ENCODE data around the gene PTGES2.
A peak's percentile ranks its signal among the peaks of the same experiment; 100 is the strongest.
"Not testable (repeated sequence)": the region's sequence is repeated elsewhere in the genome, so short reads cannot be mapped to it uniquely, and the experiment has no call there.

PTGES2 gene

DNA sequence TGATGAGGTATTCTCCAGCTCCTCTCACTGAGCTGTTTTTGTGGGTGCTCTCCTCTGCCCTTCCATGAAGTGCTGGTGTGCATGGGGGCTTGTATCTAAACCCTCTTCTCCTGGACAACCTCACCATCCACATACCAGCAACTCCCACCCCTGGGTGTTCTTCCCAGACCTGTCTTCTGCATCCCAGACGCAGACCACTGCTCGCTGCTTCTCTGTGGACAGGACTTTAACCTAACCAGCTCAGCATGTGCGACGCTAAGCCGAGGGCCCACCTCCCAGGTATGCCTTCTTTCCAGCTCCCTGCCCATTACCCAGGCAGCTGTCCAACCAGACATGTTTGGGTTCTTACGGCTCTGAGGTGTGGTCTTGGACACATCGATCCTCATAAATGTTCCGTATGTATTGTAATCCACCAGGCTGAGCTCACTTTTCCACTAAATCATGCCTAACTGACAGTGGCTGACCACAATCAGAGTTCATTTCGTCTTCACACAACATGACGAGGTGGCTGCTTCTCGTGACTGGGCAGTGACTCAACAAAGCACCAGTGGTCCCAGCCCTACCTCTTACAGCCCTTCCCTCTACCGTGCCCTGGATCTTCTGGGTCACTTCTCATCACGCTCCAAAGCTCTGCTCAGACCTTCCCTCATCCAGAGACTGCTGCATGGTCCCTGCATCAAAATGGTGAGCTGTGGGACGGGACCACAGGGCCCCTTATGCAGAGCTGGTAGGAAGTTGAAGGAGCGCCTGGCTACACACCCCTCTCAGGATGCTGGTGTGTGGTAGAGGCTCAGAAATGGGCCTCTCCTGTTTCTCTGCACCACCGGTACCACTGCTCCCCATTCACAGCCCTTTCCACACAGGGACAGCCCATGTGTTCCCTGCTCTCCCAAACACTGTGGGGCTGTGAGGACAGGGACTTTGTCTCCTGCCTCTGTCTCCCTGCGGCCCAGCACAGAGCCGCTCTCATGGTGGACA lies 9.6 kb upstream of the PTGES2 start:
- no peak for DNase-seq

DNA sequence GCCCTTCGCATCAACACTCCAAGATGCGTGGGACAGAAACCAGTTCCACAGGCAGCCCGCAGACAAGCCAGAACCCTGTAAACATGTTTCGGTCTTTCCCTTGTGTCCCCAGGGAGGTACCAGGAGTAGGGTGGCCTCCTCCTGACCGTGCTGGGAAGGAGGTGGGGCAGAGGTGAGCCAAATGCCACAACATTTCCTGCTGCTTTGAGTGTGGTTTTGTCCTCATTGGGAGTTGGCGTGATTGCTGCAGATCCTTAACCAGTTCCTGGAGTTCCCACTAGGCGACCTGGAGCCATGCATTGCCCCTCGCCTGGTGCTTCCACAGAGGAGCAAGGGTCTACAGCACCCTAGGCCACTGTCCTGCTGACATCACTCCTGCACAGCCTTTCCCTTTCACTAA lies 8.0 kb upstream of the PTGES2 start:
- not testable (repeated sequence) for DNase-seq

- DNase-seq, result not testable (repeated sequence)
Measured at GRCh38 chr9:128132139-128132538, 4.6 kb upstream of the PTGES2 start.

- not testable (repeated sequence) for DNase-seq
Measured at GRCh38 chr9:128131346-128131745, 3.8 kb upstream of the PTGES2 start.

DNA sequence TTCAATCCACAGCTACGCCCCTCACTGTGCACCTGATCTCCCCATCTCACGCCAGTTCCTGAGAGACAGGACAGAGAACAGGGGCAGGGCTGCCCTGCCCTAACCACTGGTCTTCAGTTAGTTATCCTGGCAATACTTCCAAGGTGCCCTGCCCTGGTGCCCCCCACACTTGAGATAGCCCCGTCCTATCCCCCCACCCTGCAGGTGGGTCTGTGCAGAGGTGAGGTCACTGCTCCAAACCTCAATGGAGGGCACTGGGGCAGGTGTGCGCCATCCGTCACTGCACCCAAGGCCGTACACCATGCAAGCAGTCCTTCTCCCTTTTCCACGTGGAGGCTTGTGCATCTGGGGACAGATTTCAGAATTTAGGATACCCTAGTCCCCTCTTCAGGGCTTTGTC lies 3.1 kb upstream of the PTGES2 start:
- DNase-seq, result not testable (repeated sequence)

DNA sequence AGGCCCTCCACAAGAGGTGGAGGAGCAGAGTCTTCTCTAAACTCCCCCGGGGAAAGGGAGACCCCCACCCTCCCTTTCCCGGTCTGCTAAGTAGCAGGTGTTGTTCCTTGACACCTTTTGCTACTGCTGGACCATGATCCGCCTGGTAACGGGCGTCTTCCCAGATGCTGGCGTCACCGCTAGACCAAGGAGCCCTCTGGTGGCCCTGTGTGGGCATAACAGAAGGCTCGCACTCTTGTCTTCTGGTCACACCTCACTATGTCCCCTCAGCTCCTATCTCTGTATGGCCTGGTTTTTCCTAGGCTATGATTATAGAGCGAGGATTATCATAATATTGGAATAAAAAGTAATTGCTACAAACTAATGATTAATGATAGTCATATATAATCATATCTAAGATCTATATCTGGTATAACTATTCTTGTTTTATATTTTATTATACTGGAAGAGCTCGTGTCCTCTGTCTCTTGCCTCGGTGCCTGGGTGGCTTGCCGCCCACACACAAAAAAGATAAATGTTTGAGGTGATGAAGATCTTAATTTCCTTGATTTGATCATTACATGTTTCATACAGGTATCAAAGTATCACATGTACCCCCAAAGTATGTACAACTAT lies 2.6 kb upstream of the PTGES2 start:
- DNase-seq, result not testable (repeated sequence)

DNA sequence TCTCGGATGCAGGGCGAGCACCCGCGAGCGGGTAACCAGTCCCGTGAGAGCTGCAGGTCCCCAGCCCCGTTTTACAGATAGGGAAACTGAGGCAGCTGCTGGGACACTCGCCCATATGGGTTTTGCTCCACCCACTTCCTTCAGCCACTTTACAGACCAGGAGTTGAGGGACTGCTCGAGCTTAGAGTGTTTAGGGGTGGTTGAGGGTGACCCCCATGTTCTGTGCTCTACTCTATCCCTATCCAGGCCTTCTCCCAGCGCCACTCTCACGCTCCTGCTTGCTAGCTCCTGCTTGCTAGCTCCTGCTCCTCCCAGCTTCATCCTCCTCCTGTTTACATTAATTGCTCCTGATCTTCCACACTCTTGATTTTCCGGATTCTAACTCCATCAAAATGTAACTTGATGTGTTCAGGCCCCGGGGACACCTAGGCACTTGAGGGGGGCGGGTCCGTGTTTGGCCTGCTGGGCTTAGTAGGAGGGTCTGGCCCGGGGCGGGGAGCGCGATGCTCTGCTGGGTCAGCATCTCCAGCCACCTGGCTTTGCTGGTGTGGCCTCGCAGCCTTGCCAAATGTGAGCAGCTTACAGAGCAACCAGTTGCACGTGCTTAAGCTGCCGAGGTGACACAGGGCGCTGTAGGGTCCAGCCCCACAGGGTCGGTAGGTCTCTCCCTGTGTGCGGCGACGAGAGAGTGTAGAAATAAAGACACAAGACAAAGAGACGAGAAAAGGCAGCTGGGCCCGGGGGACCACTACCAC lies 1.5 kb upstream of the PTGES2 start:
- peak; percentile 91 for DNase-seq

DNA sequence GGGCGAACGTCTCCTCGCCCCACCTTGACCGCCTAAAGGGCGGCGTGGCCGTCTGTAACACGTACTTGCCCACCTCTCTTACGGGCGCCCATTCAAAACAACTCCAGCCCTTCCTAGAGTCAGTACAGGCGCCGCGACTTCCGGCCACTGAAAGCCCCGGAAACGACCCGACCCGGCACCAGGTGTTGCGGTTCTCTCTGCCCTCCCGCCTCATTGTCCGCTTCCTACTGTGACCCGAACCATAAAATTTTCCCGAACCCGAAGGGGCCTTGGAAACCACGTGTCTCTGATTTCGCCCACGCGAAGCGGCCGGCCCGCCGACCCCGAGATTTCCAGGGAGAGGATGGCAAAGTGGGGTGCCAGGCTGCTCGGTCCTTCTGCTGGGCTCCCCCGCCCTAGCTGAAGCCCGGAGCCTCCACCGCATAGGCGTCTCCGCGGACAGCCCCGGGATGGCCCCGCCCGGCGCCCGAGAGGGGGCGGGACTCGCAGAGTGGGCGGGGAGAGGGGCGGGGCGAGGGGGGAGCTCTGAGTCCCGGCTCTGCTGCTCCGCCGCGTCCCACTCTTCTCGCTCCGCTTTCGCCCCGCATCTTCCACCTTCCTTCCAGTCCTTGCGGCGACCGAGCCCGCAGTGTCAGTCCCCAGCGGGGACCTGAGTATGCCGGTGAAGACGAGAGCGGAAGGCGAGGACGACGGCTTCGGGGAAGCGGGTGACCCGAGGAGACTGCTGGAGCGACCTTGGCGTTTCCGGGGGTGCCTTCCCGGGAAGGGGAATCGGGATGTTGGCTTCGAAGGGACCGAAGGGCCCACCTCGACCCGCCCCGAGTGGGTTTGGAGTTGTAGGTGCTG lies 684 bp upstream of the PTGES2 start:
- peak; percentile 96 for DNase-seq

GRCh38 chr9:128125580-128126354 lies 1.8 kb downstream of the PTGES2 start:
- DNase-seq, result no peak

DNA sequence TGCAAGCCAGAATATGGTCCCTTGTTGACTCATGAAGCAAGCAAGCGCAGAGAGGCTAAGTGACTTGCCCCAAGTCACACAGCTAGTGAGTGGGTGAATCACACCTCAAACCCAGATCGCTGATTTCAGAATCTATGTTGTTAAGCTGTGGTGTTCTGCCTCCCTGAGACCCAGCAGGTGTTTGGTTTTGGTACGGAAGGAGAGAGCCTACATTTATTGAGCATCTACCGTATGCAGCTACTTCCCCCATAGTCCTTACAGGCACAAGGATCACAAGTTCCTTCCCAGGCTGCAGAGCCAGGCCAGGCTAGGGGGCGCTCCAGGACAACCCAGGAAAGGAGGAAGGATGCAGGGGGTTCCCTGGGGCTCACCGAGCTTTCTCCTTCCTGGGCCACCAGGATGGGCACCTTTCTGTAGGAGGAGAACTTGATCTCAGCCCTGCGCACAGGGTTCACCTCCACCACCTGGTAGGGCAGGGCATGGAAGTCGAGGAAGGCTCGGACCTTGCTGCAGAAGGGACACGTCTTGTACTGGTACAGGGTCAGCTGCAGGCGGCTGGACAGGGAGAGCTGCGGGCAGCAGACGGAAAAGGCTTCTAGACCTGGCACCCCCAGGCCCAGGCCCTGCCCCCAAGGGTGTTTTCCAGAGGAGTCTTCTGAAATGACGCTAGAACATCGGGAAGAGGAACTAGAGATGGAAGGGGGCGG lies 2.5 kb downstream of the PTGES2 start:
- peak; percentile 60 for DNase-seq

GRCh38 chr9:128124451-128124850 lies 3.1 kb downstream of the PTGES2 start:
- no peak for DNase-seq

GRCh38 chr9:128123451-128124080 lies 4.0 kb downstream of the PTGES2 start:
- no peak for DNase-seq

DNA sequence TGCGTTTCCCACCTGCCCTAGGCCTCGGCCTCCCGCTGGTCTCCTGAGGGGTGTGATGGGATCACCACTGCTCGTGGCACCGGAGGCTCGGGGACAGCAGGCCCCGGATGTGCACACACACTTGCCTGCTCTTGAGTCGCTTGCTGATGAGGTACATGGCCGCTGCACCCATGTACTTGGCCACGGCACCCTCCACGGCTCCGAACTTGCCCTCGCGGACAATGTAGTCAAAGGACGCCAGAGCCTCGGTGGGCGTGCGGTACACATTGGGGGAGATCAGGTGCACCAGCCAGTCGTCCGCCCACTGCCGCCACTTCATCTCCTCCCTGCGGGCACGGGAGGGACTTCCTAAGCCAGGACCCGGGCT lies 4.7 kb downstream of the PTGES2 start:
- DNase-seq, result no peak

DNA sequence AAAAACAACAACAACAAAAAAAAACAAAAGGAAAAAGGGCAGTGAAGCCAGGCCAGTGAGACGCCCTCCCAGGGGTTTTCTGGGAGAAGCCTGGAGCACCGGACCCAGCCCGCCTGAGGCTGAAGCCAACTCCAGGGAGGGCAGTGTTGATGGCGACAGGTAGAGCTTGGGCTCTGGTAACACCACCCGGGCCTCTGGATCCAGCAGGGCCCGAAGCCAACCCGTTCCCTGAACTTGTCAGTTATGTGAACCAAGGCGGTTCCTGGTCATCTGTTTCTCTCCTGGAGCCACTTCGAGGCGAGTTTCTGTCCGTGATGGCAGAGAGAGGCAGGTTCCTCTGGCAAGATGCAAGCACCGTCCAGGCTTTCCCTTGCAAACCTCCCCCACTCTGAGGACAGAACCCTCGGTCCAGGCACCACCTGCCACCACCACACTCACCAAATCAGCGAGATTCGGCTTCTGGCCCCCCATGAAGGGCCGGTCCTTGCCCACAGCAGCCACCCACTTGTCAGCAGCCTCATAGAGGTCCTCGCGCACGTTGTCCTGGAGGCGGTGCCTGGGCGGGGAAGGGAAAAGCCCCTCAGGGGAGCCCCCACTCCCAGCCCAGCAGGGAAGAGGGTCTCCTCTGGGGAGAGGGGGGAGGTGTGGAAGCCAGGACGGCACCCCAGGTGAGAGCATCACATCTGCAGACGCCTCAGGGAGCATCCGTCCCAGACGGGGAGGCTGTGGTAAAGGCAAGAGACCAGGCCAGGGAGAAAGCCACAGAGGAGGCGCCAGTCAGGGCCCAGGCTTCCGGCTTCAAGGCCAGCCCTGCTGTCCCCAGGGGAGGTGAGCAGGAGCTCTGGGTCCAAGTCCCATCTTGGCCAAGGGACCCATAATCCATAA lies 5.4 kb downstream of the PTGES2 start:
- DNase-seq, result no peak

GRCh38 chr9:128121466-128121810 lies 6.1 kb downstream of the PTGES2 start:
- DNase-seq, result no peak

DNA sequence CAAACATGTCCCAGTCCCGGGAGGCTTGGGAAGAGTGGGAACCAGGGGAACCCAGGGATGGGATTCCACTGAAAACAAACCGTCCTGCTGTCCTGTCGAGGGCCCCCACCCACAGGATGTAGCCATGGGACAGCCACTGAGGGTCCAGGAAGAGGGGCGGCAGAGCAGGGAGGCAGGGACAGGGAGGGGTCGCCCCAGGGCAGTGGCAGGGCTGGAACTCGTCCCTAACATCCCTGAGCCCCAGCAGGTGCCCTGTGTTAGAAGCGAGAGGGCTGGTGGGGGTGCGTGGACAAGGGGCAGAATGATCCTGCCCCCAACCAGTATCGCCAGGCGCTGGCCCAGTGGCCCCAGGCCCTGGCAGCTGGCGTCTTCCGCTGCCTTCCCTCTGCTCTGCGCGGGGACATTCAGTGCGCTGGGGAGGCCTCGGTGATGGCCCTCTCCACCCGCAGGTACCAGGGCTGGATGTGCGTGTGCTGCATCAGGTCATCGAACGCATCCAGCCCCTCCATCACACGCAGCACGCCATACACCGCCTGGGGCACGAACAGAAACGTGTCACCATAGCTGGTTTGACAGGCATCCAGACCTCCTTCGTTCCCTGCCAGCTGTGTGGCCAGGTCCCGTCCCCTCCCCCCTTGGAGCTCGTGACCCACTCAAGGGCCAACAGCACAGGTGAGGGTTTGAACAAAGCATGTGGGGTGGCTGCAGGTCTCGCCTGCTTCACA lies 6.6 kb downstream of the PTGES2 start:
- DNase-seq, result peak; percentile 24

GRCh38 chr9:128120061-128120740 lies 7.3 kb downstream of the PTGES2 start:
- DNase-seq, result peak; percentile 29

- no peak for DNase-seq
Measured at GRCh38 chr9:128118971-128119665, 8.4 kb downstream of the PTGES2 start.

All from RPMI8226 (cell line).